Cardiac muscle cell (in vitro differentiated cells and primary cell): ENCODE data around the gene HSPB8. TPM values are rescaled to one million over a fixed set of nuclear protein-coding genes. Genes with fewer than 3 reads are reported as not detected.

ENCODE experiments used
- DNase-seq, 2 donors: peaks; one replicate each; pipeline versions ENCODE4 v3.0.0 to v3.0.0-alpha.2; 2010 to 2017; ENCODE audit warnings: low read depth in 1 of 2, low spot score in 1 of 2
- H3K27ac ChIP-seq: fragments of 200-600 bp; sonication (generic); 2 replicates; pipeline ENCODE4 v1.5.1; 2016
- H3K27me3 ChIP-seq: fragments of 200-600 bp; sonication (generic); 2 replicates; pipeline ENCODE4 v1.6.0; 2016; ENCODE audit warnings: control low read depth
- H3K36me3 ChIP-seq: fragments of 200-600 bp; sonication (generic); 2 replicates; pipeline ENCODE4 v1.5.1; 2016; ENCODE audit warnings: control low read depth
- H3K4me1 ChIP-seq: fragments of 200-600 bp; sonication (generic); 2 replicates; pipeline ENCODE4 v1.8.1; 2017; ENCODE audit warnings: low read depth, mild to moderate bottlenecking, mixed run types
- H3K4me3 ChIP-seq: fragments of 200-600 bp; sonication (generic); 2 replicates; pipeline ENCODE4 v1.5.1; 2016; ENCODE audit warnings: mild to moderate bottlenecking
- H3K9me3 ChIP-seq: fragments of 200-600 bp; sonication (generic); 2 replicates; pipeline ENCODE4 v1.5.1; 2017; ENCODE audit warnings: low read depth, mild to moderate bottlenecking, control low read depth
- CTCF ChIP-seq: IDR thresholded peaks from 2 replicates; pipeline ENCODE4 v1.5.1; 2012; ENCODE audit warnings: low read depth, mild to moderate bottlenecking, low read length
- polyA plus RNA-seq: library from polyadenylated mRNA; unstranded; fragments of >200 nt; fragmentation: Nextera tagmentation; extraction: Ambion mirVana; gene quantifications from 2 replicates; pipeline ENCODE4 v1.2.1, GENCODE V29; 2016
- total RNA-seq: library from RNA; depleted of rRNA; stranded (reverse); fragments of >200 nt; gene quantifications from 2 replicates; pipeline ENCODE4 v1.2.3, GENCODE V29; 2016

Gene HSPB8
- total and polyA plus RNA-seq, 2 experiments from 2014 or later: 93.5 to 99.2 TPM

- Histone ChIP-seq H3K9me3 (no peaks in the 10 kb centered on the region), H3K4me3 (no peak overlapping the region), H3K27ac (no peak overlapping the region), H3K4me1 (peaks cover 2% of the 10 kb centered on the region), H3K36me3 (no peaks in the 10 kb centered on the region), H3K27me3 (no peaks in the 10 kb centered on the region)
- no peak for TF ChIP-seq CTCF
- no peak for DNase-seq
Measured at GRCh38 chr12:119227292-119227691, 48.6 kb downstream of the HSPB8 start.

GRCh38 chr12:119229205-119229604, 50.5 kb downstream of the HSPB8 start:
- no peak overlapping the region for H3K27ac ChIP-seq
- H3K27me3 ChIP-seq: no peaks in the 10 kb centered on the region
- H3K36me3 ChIP-seq: no peaks in the 10 kb centered on the region
- TF ChIP-seq CTCF: no peak
- no peak overlapping the region for H3K4me3 ChIP-seq
- no peak for DNase-seq
- no peaks in the 10 kb centered on the region for H3K4me1 ChIP-seq
- H3K9me3 ChIP-seq: no peaks in the 10 kb centered on the region

DNA sequence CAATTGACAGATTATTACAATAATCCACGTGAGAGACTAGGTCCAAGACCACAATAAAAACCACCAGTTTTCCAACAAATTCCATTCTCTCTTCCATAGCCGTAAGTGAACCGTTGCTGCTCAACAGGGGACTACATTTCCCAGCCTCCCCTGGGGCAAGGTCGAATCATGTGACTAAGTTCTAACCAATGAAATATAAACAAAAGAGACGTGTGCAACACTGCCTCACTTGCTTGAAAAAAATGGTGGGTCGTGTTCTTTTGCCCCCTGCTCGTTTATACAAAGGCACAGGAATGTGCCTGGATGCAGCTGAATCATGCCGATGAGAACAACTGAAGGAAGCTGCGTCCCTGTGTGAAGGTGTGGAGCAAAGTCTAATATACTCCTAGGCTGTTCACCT, 51.1 kb downstream of the HSPB8 start:
- no peak overlapping the region for H3K27ac ChIP-seq
- H3K9me3 ChIP-seq: no peaks in the 10 kb centered on the region
- no peak for TF ChIP-seq CTCF
- peak; percentile 54 to 67 for DNase-seq
- no peaks in the 10 kb centered on the region for H3K27me3 ChIP-seq
- peak overlapping the region; percentile 21 for H3K4me3 ChIP-seq
- H3K36me3 ChIP-seq: no peaks in the 10 kb centered on the region
- no peaks in the 10 kb centered on the region for H3K4me1 ChIP-seq

DNA sequence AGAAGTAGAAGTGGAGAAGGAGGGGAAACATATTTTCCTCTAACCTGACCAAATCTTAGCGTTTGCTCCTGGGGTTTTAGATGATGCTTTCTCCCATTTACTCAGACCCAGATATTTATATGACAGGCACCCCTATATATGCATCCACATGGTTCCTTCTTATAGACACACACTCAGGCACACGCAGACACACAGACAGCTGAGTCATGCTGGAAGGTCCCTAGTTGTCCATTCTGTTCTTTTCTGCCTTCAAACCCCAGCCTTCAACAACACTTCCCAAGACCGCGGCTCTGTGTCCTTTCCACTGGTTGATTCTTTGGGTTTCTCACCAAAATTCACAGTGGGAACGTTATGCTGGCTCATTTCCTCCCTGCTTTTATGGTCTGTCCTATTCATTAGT, 52.1 kb downstream of the HSPB8 start:
- no peaks in the 10 kb centered on the region for H3K9me3 ChIP-seq
- TF ChIP-seq CTCF: no peak
- H3K27ac ChIP-seq: no peak overlapping the region
- H3K36me3 ChIP-seq: no peaks in the 10 kb centered on the region
- no peak overlapping the region for H3K4me3 ChIP-seq
- no peaks in the 10 kb centered on the region for H3K27me3 ChIP-seq
- no peaks in the 10 kb centered on the region for H3K4me1 ChIP-seq
- DNase-seq: no peak

GRCh38 chr12:119231774-119232173, 53.0 kb downstream of the HSPB8 start:
- H3K4me3 ChIP-seq: no peak overlapping the region
- H3K27me3 ChIP-seq: no peaks in the 10 kb centered on the region
- no peak for TF ChIP-seq CTCF
- no peaks in the 10 kb centered on the region for H3K9me3 ChIP-seq
- DNase-seq: no peak
- H3K4me1 ChIP-seq: no peaks in the 10 kb centered on the region
- H3K36me3 ChIP-seq: no peaks in the 10 kb centered on the region
- H3K27ac ChIP-seq: no peak overlapping the region
